Embryonic facial prominence (tissue), 1 donor: ENCODE measurements around the gene NINJ1.
"Not testable (repeated sequence)": the region's sequence is repeated elsewhere in the genome, so short reads cannot be mapped to it uniquely, and the experiment has no call there.

Experiments used
- DNase-seq: peaks from one replicate; pipeline ENCODE4 v3.0.0-alpha.2; 2016; ENCODE audit errors: extremely low spot score

The NINJ1 gene

DNA sequence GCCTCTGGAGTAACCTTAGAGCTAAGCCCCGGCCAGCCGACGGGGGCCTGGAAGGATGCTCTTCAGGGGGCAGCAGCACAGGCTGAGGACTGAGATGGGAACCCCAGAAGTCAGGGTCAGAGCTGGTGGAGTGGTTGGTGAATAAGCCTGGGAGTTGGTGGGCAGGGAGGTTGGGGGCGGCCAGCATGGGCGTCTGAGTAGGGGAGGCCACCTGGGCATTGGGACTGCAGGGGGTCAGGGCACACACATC lies 14.4 kb downstream of the NINJ1 start:
- no peak for DNase-seq

DNA sequence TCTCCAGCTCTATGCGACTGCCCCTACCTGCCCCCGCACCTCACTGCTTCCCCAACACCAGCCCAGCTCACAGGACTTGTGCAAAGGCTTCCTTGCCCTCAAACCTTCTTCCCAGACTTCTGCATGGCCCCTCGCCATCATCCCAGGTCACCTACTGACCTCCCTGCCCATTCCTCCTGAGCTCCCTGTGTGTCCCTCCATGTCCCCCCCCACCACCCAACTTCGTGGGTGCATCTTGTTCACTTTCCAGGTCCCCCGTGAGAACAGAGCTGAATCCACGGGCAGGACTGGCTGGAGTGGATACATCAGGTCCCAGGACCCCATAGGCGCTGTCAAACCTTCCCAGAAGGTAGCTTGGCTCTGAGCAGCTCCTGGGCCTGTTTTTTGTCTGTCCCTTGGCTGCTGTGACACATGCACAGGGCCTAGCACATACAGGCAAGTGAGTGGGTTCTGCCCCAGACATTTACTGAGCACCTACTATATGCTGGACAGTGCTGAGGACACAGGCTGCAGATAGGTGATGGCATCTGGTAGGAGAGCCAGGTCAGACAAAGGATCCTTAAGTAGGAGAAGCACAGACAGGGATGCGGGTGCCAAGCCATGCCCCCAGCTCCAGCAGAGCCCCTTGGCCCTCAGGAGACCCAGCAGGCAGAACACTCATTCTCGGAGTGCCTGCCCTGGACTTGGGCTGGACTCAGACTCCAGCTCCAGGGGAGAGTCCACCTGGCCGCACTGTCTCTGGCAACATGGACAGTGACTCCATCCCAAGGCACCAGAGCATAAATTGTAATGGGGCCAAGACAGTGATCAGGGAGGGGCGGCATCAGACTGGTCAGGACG lies 15.0 kb downstream of the NINJ1 start:
- no peak for DNase-seq

DNA sequence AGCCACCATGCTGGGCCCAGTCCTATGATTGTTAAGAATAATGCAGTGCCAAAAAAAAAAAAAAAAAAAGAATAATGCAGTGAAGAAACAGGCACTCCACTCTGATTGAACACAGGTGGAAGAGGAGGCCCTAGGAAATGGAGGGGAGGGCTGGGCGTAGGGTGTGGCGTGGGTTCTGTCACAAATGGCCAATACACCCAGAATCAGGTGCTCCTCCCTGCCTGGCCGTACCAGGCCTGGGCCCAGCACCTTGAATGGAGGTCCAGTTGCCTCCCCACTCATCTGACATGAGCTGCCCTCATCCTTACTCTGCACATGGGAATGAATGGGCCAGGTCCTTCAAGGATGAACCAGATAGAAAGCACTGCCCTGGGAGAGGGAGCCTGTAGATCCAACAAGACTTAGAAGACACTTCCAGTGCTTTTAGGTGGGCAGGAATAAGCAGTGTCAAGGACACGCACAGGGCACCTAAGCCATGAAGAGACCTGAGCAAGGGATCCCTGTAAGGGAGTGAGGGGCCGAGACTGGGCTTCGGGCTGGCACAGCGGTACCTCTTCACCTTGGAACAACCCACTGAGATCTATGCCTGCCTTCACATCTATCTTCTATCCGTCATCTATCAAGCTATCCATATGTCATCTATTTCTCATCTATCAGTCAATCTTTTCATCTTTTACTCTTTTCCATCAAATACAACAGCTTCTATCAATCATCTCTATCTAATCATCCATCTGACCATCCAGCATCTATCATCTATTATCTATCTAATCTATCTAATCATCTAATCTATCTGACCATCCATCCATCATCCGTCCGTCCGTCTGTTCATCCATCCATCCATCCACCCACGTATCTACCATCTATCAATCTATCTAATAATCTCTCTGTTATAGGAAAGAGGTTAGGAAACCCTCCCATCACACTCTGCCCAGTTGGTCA lies 15.9 kb downstream of the NINJ1 start:
- DNase-seq = no peak

DNA sequence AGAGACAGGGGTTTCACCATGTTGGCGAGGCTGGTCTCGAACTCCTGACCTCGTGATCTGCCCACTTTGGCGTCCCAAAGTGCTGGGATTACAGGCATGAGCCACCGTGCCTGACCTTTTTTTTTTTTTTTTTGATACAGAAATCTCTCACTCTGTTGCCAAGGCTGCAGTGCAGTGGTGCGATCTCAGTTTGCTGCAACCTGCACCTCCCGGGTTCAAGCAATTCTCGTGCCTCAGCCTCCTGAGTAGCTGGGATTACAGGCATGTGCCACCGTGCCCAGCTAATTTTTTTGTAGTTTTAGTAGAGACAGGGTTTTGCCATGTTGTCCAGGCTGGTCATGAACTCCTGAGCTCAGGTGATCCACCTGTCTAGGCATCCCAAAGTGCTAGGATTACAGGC lies 16.5 kb downstream of the NINJ1 start:
- DNase-seq = not testable (repeated sequence)

DNA sequence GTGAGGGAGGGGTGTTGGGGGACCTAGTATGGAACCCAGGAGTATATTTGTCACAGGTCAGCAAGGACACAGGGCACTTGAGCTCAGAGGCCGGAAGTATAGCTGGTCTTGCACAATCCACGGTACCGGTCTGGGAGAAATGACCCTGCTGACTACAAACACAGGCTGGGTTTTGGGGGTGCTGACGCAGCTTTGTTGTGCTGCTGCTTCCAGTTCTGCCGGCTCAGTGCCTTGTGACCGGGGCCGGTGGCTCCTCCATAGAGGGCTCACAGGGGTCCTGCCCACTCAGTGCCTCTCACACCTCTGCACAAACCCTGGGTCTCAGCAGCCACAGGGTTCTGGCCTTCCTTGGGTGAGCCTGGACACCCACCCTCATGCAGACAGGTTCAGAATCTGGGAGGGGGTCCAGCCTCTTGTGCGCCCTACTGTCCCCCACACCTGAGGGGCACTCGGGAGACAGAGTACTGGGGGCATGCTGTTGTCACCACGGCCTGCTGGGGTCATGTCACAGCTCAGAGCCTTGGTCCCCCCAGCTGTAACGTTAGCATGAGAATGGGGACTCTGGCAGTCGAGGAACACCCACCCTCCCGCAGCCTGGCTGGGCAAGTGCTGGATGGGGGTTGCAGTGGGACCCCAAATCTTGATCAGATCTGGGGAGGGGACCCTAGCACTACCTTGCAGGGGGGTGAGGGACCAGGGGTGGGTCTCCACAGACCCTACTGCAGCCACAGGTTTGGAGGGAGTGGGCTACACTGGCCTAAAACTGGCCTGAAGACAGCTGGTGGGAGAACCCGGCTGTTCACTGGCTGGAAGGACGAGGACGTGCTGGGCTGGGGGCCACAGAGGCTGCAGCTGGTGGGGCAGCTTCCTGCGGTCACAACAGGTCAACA lies 17.7 kb downstream of the NINJ1 start:
- no peak for DNase-seq

DNA sequence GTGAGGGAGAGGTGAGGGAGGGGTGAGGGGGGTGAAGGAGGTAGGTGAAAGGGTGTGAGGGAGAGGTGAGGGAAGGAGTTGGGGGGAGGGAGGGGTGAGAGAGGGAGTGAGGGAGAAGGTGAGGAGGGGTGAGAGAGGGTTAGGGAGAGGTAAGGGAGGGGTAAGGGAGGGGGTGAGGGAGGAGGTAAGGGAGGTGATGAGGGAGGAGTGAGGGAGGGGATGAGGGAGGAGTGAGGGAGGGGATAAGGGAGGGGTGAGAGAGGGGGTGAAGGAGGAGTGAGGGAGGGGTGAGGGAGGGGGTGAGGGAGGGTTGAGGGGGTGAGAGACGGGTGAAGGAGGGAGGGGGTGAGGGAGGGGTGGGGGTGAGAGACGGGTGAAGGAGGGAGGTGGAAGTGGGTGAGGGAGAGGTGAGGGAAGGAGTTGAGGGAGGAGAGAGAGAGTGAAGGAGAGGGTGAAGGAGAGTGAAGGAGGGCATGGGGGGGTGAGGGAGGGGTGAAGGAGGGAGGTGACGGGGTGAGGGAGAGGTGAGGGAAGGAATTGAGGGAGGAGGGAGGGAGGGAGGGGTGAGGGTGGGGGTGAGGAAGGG lies 18.5 kb downstream of the NINJ1 start:
- no peak for DNase-seq

DNA sequence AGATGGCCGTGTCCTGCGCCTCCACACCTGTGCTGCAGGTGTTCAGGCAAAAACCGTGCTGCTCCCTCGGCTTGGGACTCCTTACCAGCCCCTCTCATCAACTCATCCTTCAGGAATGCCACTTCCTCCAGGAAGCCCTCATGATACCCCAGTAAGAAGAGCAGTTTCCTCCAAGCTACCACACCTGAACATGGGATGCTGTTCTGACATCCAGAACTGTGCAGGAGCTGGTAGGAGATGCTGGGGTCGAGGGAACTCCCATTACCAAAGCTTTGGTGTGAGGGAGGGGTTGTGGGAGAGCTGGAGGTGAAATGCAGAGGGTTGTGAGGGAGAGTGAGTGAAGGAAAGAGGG lies 19.1 kb downstream of the NINJ1 start:
- DNase-seq = no peak

DNA sequence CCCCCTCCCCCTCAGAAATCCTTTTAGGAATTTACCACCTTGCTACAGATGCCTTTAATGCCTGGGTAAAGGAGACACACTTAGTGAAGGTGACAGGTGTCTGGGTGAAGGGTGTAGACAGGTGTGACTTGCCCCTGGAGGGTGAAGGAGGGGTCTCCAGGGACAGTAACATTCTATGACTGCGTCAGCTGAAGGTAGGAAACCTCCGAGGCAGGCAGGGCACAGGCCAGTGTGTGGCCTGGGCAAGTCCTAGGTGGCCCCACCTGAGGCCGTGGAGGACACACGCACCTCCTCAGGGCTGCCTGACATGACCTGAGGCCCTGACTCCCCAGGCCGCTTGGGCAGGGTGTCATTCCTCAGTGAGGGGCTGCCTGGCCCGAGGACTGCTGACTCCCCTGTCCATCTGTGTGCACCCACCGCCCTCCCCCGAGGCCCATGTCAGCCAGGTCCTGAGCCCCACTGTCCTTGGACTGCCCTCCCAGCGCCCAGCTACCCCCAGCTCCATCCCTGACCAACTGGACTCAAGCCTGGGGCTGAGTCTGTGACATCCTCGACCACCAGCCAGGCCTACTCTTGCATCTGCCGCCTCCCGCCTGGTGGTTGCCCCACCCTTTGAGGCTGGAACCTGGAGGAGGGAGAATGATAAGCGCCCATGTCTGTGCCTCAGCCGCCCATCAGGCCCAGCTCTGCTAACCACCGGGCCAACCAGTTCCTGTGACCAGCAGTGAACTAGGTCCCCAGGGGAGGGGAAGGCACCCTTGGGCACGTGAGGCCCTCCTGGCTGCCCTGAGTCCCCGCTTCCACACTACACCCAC lies 19.7 kb downstream of the NINJ1 start:
- no peak for DNase-seq

DNA sequence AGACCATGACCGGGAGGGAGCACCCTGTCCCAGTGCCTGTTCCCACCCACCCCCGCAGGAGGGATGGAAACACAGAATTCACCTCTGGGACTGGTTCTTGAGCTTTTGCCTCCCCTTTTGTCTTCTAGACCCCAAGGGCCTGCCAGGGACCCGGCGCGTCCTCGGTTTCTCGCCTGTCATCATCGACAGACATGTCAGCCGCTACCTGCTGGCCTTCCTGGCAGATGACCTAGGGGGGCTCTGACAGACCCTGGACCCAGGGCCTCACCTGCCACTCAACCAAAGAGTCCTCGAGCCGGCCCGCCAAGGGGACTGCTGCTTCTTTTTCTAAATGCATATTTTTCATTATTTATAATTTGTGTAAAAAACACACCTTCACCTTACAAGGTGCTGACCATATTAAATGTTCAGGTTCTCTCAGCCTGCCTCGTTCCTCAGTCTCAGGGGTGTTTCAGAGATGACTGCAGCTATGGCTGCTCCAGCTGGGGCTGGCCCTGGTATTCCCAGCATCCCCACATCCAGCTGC lies 21.1 kb downstream of the NINJ1 start:
- DNase-seq = no peak

DNA sequence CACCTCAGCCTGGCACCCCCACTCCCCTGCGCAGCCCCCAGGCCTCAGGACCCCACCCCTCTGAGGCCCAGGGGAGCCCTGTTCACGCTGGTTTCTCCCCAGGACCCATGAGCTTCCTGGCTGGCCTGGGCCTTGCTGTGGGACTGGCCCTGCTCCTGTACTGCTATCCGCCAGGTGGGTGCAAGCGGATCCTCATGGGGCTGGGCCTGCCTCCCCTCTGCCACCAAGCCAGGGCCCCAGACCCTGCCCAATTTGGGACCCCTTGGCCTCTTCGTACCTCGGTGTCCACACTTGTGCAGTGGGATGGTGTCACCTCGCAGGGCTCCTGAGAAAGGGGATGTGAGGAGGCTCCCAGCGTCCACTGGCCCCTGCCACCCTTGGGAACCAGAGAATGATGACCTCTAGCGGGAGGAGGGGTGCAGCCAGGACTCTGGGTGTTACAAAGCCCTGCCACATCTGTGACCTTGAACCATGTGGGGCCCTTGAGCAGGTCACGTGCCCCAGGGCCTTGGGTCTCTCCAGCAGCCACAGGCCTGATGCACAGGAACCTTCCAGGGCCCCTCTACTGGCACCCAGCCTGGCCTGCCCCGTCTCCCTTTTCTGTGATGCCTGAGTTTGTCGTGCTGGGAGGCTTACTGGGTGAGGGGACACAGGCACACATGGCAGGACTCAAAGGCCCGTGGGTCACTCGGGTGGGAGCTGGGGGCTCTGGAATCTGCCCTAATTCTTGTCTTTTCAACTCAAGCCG lies 21.8 kb downstream of the NINJ1 start:
- DNase-seq = no peak

DNA sequence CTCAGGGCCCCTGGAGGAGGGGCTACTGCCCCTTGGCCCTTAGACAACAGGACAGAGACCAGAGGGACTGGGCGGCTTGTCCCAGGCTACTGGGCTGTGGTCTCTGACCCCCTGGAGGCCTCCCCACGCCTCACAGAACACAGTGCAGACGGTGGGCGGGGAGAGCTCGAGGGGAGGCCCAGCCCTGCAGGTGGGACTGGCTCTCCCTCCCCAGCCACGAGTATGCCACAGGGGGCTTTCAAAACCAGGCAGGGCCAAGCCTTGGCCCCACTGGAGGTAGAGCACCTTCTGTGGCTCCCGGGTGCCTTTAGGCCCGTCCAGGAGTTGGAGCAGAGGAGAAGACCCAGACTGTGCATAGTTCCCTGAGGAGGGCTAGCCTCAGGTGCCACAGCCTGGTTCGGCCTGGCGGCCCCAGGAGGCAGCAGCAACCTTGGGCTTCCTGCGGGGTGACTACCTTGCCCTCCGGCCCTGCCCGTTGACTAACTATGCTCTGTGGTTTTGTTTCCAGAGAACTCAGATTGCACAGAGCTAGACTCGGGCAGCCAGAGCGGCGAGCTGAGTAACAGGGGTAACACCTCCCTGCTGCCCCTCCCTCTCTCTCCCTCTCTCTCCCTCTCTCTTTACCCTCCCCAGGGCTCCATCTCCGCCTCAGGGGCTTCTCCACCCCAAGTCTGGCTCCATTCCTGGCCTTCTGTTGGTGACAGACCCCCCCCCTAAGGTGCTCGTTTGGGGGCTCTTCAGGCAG lies 22.5 kb downstream of the NINJ1 start:
- no peak for DNase-seq

DNA sequence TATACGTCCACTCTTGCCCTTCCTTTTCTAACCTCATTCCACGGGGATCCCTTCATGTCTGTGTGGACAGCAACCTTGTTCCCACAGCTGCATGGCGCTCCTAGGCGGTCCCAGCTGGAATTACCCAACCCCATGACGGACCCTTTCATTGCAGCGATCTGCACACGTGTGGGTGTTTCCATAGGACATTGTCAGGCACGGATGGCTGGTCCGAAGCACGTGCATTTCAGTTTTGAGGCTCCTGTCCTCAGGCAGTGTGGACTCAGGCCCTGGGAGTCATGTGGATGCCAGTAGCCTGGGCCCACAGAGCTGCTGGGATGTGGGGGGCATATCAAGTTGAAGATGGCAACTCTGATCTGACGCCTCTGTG lies 23.1 kb downstream of the NINJ1 start:
- no peak for DNase-seq

DNA sequence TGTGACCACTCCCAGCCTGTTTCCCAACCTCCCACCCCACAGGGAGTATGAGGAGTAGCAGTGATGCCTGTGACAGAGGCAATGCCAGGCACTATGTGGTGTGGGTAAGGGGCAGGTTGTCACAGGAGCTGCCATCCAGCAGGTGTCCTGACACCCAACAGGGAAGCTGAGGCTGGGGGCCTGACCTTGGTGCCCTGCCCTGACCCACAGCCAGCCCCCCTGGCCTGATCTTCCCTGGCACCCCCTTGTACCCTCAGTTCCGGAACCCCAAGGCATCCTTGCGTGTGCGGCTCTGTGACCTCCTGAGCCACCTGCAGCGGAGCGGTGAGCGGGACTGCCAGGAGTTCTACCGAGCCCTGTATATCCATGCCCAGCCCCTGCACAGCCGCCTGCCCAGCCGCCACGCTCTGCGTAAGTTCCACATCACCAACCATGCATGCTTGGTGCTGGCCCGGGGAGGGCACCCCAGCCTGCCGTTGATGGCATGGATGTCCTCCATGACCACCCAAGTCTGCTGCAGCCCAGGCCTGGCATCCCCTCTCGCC lies 23.7 kb downstream of the NINJ1 start:
- no peak for DNase-seq

DNA sequence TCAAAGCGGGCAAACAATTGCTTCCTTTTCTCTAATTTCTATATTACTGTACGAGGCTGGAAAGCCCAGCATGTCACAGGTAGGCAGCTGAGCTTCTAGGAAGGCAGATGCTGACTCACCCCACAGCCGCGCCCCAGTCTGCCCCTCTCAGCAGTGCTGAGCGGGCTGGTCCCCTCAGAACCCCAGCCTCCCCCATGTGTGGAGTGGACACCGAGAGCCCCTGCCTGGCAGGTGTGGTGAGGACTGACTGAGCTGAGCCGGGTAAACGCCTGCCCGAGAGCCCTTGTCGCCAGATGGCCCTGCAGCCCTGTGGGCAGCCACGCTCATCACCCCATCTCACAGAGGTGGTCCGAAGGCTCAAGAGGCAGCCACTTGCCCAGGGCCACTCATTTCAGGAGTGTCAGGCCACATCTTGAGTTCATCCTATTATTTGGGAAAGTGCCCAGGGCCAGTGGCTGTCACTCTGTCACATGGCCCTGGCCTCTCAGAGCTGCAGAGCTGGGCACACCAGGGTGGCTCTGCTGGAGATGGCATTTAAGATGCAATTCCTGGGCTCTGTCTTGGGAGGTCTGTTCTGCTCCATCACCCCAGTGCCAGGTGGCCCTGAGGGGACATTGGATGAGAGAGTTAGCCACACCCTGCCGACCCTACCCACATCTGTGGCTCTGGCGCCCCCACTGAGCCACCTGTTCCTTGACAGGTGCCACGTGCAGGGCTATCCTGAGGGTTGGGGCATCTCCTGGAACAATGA lies 25.6 kb downstream of the NINJ1 start:
- no peak for DNase-seq

DNA sequence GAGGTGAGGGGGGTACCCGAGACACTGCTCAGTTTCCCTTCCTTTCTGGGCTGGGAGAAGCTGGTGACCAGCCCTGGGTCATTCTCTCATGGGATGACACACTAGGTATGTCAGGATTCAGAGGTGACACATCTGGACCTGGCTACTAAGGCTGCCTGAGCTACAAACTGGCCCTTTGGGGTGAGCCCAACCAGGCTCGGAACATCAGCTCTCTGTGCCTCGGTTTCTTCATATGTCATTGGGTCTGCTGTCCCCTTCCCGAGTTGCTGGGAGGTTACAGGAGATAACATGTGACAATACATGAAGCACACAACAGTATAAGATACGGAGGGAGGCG lies 26.3 kb downstream of the NINJ1 start:
- no peak for DNase-seq

DNA sequence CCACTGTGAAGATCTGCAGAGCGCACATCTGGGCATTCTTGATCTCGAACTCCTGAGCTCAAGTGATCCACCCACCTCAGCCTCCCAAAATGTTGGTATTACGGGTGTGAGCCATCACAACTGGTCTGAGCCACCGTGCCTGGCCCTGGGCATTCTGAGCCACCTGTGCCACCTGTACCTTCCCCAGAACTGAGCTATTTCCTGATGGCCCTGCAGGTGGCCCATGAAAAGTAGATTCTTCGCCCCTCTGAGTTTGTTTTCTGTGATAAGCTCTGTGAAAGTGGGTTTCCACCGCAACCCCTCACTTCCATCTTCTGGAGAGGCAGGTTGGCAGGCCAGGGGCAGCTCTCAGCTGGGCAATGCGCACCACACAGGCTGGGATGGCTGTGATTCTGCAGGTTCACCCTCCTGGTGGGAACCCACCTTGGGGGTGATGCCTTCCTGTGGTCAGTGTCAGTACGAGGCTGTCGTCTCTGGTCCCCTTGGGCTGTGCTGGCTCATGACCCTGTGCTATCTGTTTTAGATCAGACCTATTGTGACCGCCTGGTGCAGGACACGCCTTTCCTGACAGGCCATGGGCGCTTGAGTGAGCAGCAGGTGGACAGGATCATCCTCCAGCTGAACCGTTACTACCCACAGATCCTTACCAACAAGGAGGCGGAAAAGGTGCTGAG lies 26.8 kb downstream of the NINJ1 start:
- DNase-seq = no peak

DNA sequence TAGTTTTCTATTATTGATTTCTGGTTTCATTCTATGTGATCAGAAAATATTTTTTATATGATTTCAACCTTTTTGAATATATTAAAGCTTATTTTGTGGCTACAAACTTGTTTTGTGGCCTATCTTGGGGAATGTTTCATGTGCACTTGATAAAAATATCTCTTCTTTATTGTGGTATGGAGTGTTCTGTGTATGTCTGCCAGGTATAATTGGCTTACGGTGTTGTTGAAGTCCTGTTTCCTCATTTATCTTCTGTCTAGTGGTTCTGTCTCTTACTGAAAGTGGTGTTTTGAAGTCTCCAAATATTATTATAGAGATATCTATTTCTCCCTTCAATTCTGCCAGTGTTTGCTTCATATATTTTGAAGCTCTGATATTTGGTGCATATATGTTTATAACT lies 28.4 kb downstream of the NINJ1 start:
- no peak for DNase-seq

DNA sequence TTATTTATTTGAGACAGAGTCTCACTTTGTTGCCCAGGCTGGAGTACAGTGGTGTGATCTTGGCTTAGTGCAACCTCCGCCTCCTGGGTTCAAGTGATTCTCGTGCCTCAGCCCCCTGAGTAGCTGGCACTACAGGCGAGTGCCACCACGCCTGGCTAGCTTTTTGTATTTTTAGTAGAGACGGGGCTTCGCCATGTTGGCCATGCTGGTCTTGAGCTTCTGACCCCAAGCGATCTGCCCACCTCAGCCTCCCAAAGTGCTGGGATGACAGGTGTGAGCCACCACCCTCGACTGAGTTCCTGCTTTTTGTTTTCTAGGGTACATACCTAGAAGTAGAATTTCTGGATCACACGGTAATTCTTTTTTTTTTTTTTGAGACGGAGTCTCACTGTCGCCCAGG lies 33.0 kb downstream of the NINJ1 start:
- DNase-seq = not testable (repeated sequence)
